GM23338 (cell line): Measurements from ENCODE around the gene CA12.

ENCODE experiments used
- CREB1 ChIP-seq: fragments of 250-450 bp; sonication (Bioruptor Pico); IDR thresholded peaks from 2 replicates; pipeline ENCODE4 v1.5.0; 2020; ENCODE audit warnings: low read depth, mild to moderate bottlenecking, moderate library complexity
- CTCF ChIP-seq, 2 experiments: fragments of 200-600 bp in 1 of 2; sonication (generic) in 1 of 2; conservative IDR thresholded peaks; 2 replicates each; pipeline versions ENCODE4 v1.5.1 to v1.6.1; 2016 to 2017; ENCODE audit warnings: antibody characterized with exemption in 2 of 2, low read depth in 2 of 2, mild to moderate bottlenecking in 2 of 2, moderate library complexity in 1 of 2
- EZH2 ChIP-seq: fragments of 200-600 bp; sonication (generic); IDR thresholded peaks from one replicate; pipeline ENCODE4 v1.8.0; 2017; ENCODE audit warnings: antibody characterized with exemption, mild to moderate bottlenecking, low read depth; ENCODE audit not compliant: unreplicated experiment
- EZH2phosphoT487 ChIP-seq: fragments of 200-600 bp; sonication (generic); IDR thresholded peaks from one replicate; pipeline ENCODE4 v1.8.1; 2018; ENCODE audit warnings: antibody characterized with exemption; ENCODE audit not compliant: unreplicated experiment
- JUNB ChIP-seq: IDR thresholded peaks from one replicate; pipeline ENCODE4 v1.6.1; 2016; ENCODE audit warnings: antibody characterized with exemption; ENCODE audit not compliant: unreplicated experiment
- NANOG ChIP-seq: IDR thresholded peaks from 2 replicates; pipeline ENCODE4 v1.6.1; 2016; ENCODE audit warnings: antibody characterized with exemption, borderline replicate concordance
- POLR2AphosphoS5 ChIP-seq: IDR thresholded peaks from 2 replicates; pipeline ENCODE4 v1.6.1; 2016; ENCODE audit warnings: antibody characterized with exemption, low read depth
- REST ChIP-seq: IDR thresholded peaks from one replicate; pipeline ENCODE4 v1.6.1; 2018; ENCODE audit warnings: antibody characterized with exemption; ENCODE audit not compliant: unreplicated experiment
- STAT1 ChIP-seq: IDR thresholded peaks from one replicate; pipeline ENCODE4 v1.6.1; 2016; ENCODE audit warnings: antibody characterized with exemption; ENCODE audit not compliant: unreplicated experiment
- ZNF114 ChIP-seq: fragments of 250-450 bp; sonication (Bioruptor Pico); IDR thresholded peaks from 2 replicates; pipeline ENCODE4 v1.5.0; 2020; ENCODE audit warnings: mild to moderate bottlenecking, moderate library complexity
- ZNF331 ChIP-seq: fragments of 250-450 bp; sonication (Bioruptor Pico); IDR thresholded peaks from 2 replicates; pipeline ENCODE4 v1.5.0; 2020; ENCODE audit warnings: low read depth, mild to moderate bottlenecking, moderate library complexity
- ZNF462 ChIP-seq: fragments of 250-450 bp; sonication (Bioruptor Pico); IDR thresholded peaks from 2 replicates; pipeline ENCODE4 v1.5.0; 2020; ENCODE audit warnings: mild to moderate bottlenecking, moderate library complexity

GRCh38 chr15:63365273-63365680 is 16.4 kb downstream of the CA12 start:
- TF ChIP-seq CTCF (conservative IDR thresholded peaks at IDR 0.05; ENCODE audit: low read depth in 2 of 2) (no peak), POLR2AphosphoS5 (no peak), STAT1 (no peak), EZH2 (no peak), EZH2phosphoT487 (no peak), REST (no peak), NANOG (no peak), JUNB (no peak), CREB1 (no peak), ZNF462 (CRISPR knock-in tag) (no peak), ZNF331 (CRISPR knock-in tag) (no peak), ZNF114 (CRISPR knock-in tag) (no peak)
